PC-3 (cell line): Measurements from ENCODE around the gene ACE2.

Experiments
- CTCF ChIP-seq: fragments of 300-600 bp; sonication (generic); conservative IDR thresholded peaks from 2 replicates; pipeline ENCODE4 v1.5.1; 2017; ENCODE audit warnings: antibody characterized with exemption, low read depth, mild to moderate bottlenecking, low read length
- EZH2 ChIP-seq: fragments of 300-600 bp; sonication (generic); IDR thresholded peaks from one replicate; pipeline ENCODE4 v1.6.1; 2017; ENCODE audit warnings: antibody characterized with exemption, mild to moderate bottlenecking, low read length; ENCODE audit not compliant: unreplicated experiment
- EZH2phosphoT487 ChIP-seq: fragments of 300-600 bp; sonication (generic); IDR thresholded peaks from 2 replicates; pipeline ENCODE4 v1.6.1; 2018; ENCODE audit warnings: mild to moderate bottlenecking, antibody characterized with exemption, low read length, borderline replicate concordance

- TF ChIP-seq CTCF = no peak
- no peak for TF ChIP-seq EZH2
- TF ChIP-seq EZH2phosphoT487 = no peak
Measured at GRCh38 chrX:15559227-15559626, 41.5 kb downstream of the ACE2 start.
